Suprapubic skin (tissue), 3 donors: ENCODE data around the gene SH3TC1.

ENCODE experiments used
- EP300 ChIP-seq: sonication (generic); formaldehyde crosslinking; IDR thresholded peaks from one replicate; pipeline ENCODE4 v1.6.1; 2017; ENCODE audit warnings: antibody characterized with exemption
- POLR2A ChIP-seq, 2 donors: fragments of 450-650 bp; IDR thresholded peaks; one replicate each; pipeline ENCODE4 v1.6.1; 2017; ENCODE audit warnings: antibody characterized with exemption in 2 of 2, mild to moderate bottlenecking in 2 of 2, moderate library complexity in 2 of 2
- TF ChIP-seq, protein P1 (sequence below), 2 donors: fragments of 200-600 bp in 1 of 2; fragments of 450-650 bp in 1 of 2; sonication (generic) in 1 of 2; IDR thresholded peaks; one replicate each; pipeline ENCODE4 v1.5.1; 2016 to 2019; ENCODE audit warnings: antibody characterized with exemption in 2 of 2, mild to moderate bottlenecking in 1 of 2, moderate library complexity in 1 of 2

DNA sequence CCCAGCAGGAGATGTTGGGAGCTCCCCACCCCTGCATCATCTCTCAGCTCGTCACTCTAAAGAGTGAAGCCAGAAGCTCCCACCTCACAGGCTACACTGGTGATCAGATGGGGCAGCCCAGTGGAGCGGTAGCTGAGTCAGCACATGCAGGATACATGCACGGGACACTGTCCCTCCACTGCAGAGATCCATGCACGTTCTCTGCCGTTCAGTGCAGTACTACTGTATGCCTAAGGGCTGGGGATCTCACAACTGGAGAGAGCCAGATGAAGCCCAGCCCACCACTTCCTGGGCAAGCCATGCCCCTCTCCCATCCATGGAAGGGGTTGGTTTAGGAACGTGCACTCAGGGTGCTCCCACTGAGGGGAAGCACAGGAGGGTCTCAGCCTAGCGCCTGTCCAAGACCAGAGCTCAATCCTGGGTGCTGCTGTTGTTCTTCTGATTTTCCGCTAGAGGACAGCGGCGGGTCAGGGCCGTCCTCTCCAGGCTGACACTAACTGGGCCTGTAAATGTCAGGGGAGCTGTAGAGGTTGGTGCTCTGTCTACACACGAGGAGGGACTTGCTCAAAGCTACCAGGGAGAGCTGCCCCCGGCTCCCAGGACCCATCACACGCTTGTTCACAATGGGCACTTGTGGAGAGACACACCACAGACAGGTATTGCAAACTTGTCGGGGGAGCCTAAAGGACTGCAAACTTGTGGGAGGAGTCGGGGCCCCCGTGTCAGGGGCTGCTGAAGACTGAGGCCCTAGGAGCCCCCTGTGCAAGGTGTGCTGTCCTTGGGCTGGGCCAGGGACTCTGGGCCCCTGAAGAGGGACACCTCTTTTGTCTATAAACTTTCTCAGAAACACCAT, 22.3 kb upstream of the SH3TC1 start:
- TF ChIP-seq, protein P1, sequence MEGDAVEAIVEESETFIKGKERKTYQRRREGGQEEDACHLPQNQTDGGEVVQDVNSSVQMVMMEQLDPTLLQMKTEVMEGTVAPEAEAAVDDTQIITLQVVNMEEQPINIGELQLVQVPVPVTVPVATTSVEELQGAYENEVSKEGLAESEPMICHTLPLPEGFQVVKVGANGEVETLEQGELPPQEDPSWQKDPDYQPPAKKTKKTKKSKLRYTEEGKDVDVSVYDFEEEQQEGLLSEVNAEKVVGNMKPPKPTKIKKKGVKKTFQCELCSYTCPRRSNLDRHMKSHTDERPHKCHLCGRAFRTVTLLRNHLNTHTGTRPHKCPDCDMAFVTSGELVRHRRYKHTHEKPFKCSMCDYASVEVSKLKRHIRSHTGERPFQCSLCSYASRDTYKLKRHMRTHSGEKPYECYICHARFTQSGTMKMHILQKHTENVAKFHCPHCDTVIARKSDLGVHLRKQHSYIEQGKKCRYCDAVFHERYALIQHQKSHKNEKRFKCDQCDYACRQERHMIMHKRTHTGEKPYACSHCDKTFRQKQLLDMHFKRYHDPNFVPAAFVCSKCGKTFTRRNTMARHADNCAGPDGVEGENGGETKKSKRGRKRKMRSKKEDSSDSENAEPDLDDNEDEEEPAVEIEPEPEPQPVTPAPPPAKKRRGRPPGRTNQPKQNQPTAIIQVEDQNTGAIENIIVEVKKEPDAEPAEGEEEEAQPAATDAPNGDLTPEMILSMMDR (IDR thresholded peaks at IDR 0.05): peak; percentile 53 to 81
- TF ChIP-seq EP300 (no peak), POLR2A (IDR thresholded peaks at IDR 0.05) (no peak)
